Ovary (tissue), 10 donors: ENCODE measurements around the gene TNIP1. TPM values are rescaled to one million over a fixed set of nuclear protein-coding genes. Genes with fewer than 3 reads are reported as not detected.

ENCODE experiments used
- DNase-seq, 5 donors: peaks; one replicate each; pipeline ENCODE4 v3.0.0-alpha.2; 2019 to 2020
- H3K27ac ChIP-seq, 2 donors: fragments of 200-600 bp; one replicate each; pipeline versions ENCODE4 v1.5.1 to v1.8.0; 2019 to 2022
- H3K27me3 ChIP-seq: fragments of 200-600 bp; one replicate; pipeline ENCODE4 v1.8.0; 2022
- H3K36me3 ChIP-seq: fragments of 200-600 bp; sonication (generic); one replicate; pipeline ENCODE4 v1.5.1; 2019
- H3K4me1 ChIP-seq: one replicate; pipeline ENCODE4 v1.8.1; 2013; ENCODE audit warnings: mild to moderate bottlenecking, moderate library complexity; ENCODE audit not compliant: insufficient read depth
- H3K4me3 ChIP-seq: fragments of 200-600 bp; sonication (generic); one replicate; pipeline ENCODE4 v1.5.1; 2017
- H3K9me3 ChIP-seq, 2 donors: fragments of 200-600 bp in 1 of 2; sonication (generic) in 1 of 2; one replicate each; pipeline versions ENCODE4 v1.5.1 to v1.8.1; 2013 to 2019; ENCODE audit warnings: mild to moderate bottlenecking in 1 of 2, moderate library complexity in 1 of 2
- EP300 ChIP-seq: sonication (generic); formaldehyde crosslinking; IDR thresholded peaks from one replicate; pipeline ENCODE4 v1.6.1; 2017; ENCODE audit warnings: antibody characterized with exemption
- POLR2A ChIP-seq: fragments of 450-650 bp; IDR thresholded peaks from one replicate; pipeline ENCODE4 v1.6.1; 2017; ENCODE audit warnings: antibody characterized with exemption, mild to moderate bottlenecking, moderate library complexity
- WGBS, 3 donors: extraction: QIAGEN DNeasy Blood & Tissue Kit in 1 of 3; methylation state at CpG; one replicate each; pipeline versions ENCODE4 v1.1.5 to v1.1.7; 2013 to 2017; 5-methylcytosine and 5-hydroxymethylcytosine counted together
- intact Hi-C, 4 donors: fragments of 100-400 bp; cut with DNase I; formaldehyde crosslinking; loops; one replicate each; pipeline versions ENCODE4 v1.11.0 to v1.15.1; 2022 to 2023
- long read RNA-seq, 3 donors: library from polyadenylated mRNA in 2 of 3; unstranded in 2 of 3; transcript quantifications; one replicate each; pipeline ENCODE4 v2.0.0 and lab custom pipeline, GENCODE V29; 2021 to 2026
- polyA plus RNA-seq, 2 donors: library from polyadenylated mRNA; stranded (reverse); fragments of 200-250 nt in 1 of 2; fragments of 350-450 nt in 1 of 2; fragmentation: Illumina TruSeq in 1 of 2; extraction: RNeasy Lipid Tissue Mini Kit (QIAGEN cat#74804) in 1 of 2; gene quantifications; one replicate each; pipeline ENCODE4 v1.2.3, GENCODE V29; 2013 to 2014
- total RNA-seq, 7 donors: library from RNA; depleted of rRNA in 2 of 7; stranded (reverse); fragments of >200 nt in 2 of 7; fragmentation: NEBNext Ultra II Directional in 3 of 7; extraction: Animal tissue kit (Norgen Biotek cat#: 25700) in 3 of 7; gene quantifications; one replicate each; pipeline versions ENCODE4 v1.1.0 to v1.2.4, GENCODE V29; 2016 to 2023
- TF ChIP-seq, protein P1 (sequence below), 3 donors: fragments of 450-650 bp in 2 of 3; fragments of 200-600 bp in 1 of 3; IDR thresholded peaks; one replicate each; pipeline versions ENCODE4 v1.5.1 to v1.8.0; 2016 to 2022; ENCODE audit warnings: antibody characterized with exemption in 3 of 3, mild to moderate bottlenecking in 1 of 3
- donor health status: DM: no; HTN: no; CAD: no; lungs with moderate emphysema.
- donor health status: DM: no; HTN: no; CAD: no.
- donor health status: Bipolar disorder and iron deficiency.
- donor health status: DM: yes; HTN: yes; CAD: no.
- donor health status: DM: no; HTN: no; CAD: no.
- donor health status: DM: yes; HTN: yes; CAD: no.

TNIP1 gene, protein sequence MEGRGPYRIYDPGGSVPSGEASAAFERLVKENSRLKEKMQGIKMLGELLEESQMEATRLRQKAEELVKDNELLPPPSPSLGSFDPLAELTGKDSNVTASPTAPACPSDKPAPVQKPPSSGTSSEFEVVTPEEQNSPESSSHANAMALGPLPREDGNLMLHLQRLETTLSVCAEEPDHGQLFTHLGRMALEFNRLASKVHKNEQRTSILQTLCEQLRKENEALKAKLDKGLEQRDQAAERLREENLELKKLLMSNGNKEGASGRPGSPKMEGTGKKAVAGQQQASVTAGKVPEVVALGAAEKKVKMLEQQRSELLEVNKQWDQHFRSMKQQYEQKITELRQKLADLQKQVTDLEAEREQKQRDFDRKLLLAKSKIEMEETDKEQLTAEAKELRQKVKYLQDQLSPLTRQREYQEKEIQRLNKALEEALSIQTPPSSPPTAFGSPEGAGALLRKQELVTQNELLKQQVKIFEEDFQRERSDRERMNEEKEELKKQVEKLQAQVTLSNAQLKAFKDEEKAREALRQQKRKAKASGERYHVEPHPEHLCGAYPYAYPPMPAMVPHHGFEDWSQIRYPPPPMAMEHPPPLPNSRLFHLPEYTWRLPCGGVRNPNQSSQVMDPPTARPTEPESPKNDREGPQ
- total RNA-seq (10 to 100 TPM; 39.4 to 89.7 (median 69.9) TPM), polyA plus RNA-seq (10 to 100 TPM; 51.0 to 57.6 TPM)
- long read RNA-seq, donor 1, transcript TNIP1-211 (18 exons, 2,274 nt): major isoform, 33 of 85 reads
- long read RNA-seq, donor 1, transcript TNIP1-208 (17 exons, 2,680 nt): minor isoform, 6 of 85 reads
- long read RNA-seq, donor 1, partial matches to known transcripts: 17 of 85 reads
- long read RNA-seq, donor 1, other reads (novel, unspliced or antisense): 19 of 85 reads
- long read RNA-seq, donor 2, partial matches to known transcripts: 0 of 7 reads
- long read RNA-seq, donor 2, other reads (novel, unspliced or antisense): 0 of 7 reads
- long read RNA-seq, donor 3, transcript TNIP1-211 (18 exons, 2,274 nt): major isoform, 60 of 113 reads
- long read RNA-seq, donor 3, transcript TNIP1-205 (18 exons, 2,200 nt): minor isoform, 11 of 113 reads
- long read RNA-seq, donor 3, transcript TNIP1-208 (17 exons, 2,680 nt): minor isoform, 5 of 113 reads
- long read RNA-seq, donor 3, partial matches to known transcripts: 10 of 113 reads
- long read RNA-seq, donor 3, other reads (novel, unspliced or antisense): 24 of 113 reads

DNA sequence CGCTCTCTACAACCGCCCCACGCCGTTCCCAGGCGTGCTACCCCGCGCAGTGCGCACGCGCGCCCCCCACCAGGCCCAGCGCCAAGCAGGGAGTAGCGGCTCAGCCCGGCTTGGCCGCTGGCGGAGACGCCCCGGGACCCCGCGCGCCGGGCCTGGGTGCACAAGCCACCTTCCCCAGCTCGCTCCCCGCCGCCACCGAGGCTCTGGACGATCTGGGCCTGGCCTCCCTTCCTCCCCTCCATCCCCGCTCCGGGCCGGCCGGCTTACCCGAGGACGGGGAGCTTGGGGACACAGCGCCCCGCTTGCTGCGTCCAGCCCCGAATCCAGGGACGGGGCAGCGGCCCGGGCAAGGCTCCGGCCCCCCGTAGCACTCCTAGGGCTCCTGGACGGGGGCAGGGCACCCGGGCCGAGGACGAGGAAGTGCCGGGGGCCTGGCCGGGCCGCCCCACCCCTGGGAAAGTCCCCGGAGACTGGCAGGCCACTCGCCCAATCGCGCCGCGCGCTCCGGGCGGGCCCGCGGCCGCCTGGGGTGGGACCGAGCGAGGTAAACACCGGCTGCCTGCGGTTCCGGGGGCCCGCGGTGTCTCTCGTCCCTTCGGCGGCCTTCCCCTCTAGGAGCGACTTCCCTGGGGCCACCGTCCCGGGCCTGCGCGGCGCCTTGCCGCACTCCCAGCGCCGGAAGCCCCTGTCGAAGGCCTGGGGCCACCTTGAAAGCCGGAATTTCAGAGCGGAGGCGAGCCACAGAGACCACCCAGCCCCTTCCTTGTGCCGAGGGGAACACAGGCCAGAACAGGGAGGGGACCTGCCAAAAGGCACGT lies at the start of gene TNIP1:
Gene TNIP1 (minus strand): TSS at position 422 of the 818 bp plus-strand sequence. CDS start 15,939 bp downstream, outside the sequence.
- no peaks in the 10 kb centered on the region for H3K9me3 ChIP-seq
- intact Hi-C loops: no loop called here
- peaks cover 8% of the 10 kb centered on the region for H3K4me1 ChIP-seq
- no peaks in the 10 kb centered on the region for H3K36me3 ChIP-seq
- peak within 1 kb of the TSS; percentile 92 to 98 for H3K27ac ChIP-seq
- no peaks in the 10 kb centered on the region for H3K27me3 ChIP-seq
- WGBS, 3 donors: 0 to 1% (median 0%) methylated on average over 28 to 86 of the region's 86 CpGs
- peak; percentile 93 to 96 (median 95) for DNase-seq
- TF ChIP-seq, protein P1, sequence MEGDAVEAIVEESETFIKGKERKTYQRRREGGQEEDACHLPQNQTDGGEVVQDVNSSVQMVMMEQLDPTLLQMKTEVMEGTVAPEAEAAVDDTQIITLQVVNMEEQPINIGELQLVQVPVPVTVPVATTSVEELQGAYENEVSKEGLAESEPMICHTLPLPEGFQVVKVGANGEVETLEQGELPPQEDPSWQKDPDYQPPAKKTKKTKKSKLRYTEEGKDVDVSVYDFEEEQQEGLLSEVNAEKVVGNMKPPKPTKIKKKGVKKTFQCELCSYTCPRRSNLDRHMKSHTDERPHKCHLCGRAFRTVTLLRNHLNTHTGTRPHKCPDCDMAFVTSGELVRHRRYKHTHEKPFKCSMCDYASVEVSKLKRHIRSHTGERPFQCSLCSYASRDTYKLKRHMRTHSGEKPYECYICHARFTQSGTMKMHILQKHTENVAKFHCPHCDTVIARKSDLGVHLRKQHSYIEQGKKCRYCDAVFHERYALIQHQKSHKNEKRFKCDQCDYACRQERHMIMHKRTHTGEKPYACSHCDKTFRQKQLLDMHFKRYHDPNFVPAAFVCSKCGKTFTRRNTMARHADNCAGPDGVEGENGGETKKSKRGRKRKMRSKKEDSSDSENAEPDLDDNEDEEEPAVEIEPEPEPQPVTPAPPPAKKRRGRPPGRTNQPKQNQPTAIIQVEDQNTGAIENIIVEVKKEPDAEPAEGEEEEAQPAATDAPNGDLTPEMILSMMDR (IDR thresholded peaks at IDR 0.05): peak in 1 of 3 donors; percentile 17
- TF ChIP-seq EP300 (no peak), POLR2A (peak; percentile 92)
- H3K4me3 ChIP-seq: peak within 1 kb of the TSS; percentile 94

DNA sequence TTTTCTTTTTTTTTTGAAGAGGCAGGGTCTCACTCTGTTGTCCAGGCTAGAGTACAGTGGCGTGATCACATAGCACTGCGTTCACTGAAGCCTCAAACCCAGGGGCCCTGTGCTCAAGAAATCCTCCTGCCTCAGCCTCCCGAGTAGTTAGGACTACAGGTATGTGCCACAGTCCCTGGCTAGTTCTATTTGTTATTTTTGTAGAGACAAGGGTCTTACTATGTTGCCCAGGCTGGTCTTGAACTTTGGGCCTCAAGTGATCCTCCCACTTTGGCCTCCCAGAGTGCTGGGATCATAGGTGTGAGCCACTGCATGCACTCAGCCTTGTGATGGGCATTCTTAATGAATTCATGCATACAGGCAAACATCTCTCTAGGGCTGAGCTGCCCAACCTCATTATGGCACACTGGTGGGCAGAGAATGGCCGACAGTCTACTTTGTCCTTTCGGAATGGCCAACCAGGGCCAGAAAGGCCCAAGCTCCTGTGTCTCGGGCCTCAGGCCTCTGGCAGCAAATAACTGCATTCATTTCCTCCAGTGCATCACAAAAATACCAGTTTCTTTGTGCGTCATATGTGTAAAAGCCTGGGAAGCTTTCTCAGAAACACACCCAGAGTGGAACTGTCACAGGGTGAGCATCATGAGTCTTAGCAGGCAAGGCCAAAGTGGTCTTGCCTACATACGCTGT lies 49.5 kb upstream of the TNIP1 start:
- intact Hi-C loops: no loop called here
- H3K27me3 ChIP-seq: no peaks in the 10 kb centered on the region
- 90 to 95% (median 92%) methylated on average over 8 of the region's 8 CpGs for WGBS, 3 donors
- H3K4me1 ChIP-seq: no peaks in the 10 kb centered on the region
- DNase-seq: no peak
- no peaks in the 10 kb centered on the region for H3K9me3 ChIP-seq
- H3K27ac ChIP-seq: no peak overlapping the region
- no peak overlapping the region for H3K4me3 ChIP-seq
- no peaks in the 10 kb centered on the region for H3K36me3 ChIP-seq
- TF ChIP-seq POLR2A: no peak
- TF ChIP-seq EP300: no peak

DNA sequence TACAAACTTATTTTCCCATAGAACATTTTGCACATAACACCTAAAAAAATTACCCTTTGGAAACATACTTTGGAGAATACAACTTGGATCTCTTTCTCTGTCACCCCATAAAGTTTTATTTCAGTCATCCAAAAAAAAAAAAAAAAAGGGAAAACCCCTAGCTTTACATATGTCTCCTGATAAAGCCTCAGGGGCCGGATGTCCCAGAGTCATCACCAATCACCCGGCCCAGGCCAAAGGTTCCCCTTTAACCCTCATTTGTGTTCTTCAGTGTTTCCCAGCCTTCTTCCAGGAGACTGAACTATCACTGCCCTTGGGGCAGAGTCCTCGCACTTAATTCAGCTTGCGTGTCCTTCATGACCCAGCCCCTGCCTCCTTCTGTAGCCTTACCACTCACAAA lies 48.0 kb upstream of the TNIP1 start:
- TF ChIP-seq, protein P1 (IDR thresholded peaks at IDR 0.05): no peak
- TF ChIP-seq POLR2A: no peak
- no peak for TF ChIP-seq EP300
- Histone ChIP-seq H3K4me1 (no peaks in the 10 kb centered on the region), H3K36me3 (no peaks in the 10 kb centered on the region), H3K9me3 (no peaks in the 10 kb centered on the region), H3K27me3 (no peaks in the 10 kb centered on the region), H3K27ac (no peak overlapping the region), H3K4me3 (no peak overlapping the region)
- no peak for DNase-seq
- intact Hi-C loops: loop anchor here in 3 of 4 donors (5.0 to 10.0 kb wide), 3 partner anchors 33 to 106 kb away; partner anchors contain the start of gene CCDC69 (in 1 of the 3)
- 73 to 81% (median 75%) methylated on average over 4 of the region's 4 CpGs for WGBS, 3 donors

DNA sequence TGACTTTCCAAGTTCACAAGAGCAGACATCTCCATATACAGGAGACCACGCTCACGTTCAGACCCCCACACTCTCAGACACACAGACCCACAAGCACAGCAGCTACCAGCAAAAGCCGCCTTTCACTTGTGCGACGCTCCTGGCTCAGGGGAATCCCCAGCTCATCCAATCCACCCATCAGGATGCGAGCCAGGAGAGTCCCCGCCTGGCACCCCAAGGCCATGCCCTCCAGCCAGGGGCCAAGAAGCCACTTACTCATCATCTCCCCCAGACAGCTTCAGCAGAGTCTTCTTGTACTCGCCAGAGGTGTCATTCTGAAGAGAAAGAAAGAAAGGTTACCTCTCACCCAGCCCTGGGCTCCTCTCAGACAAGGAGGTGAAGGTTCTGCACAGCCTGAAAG lies 47.1 kb upstream of the TNIP1 start:
- WGBS, 3 donors: 76 to 86% (median 79%) methylated on average over 8 of the region's 8 CpGs
- no peak for TF ChIP-seq EP300
- H3K9me3 ChIP-seq: no peaks in the 10 kb centered on the region
- DNase-seq: no peak
- no peaks in the 10 kb centered on the region for H3K4me1 ChIP-seq
- H3K27me3 ChIP-seq: no peaks in the 10 kb centered on the region
- no peak overlapping the region for H3K4me3 ChIP-seq
- intact Hi-C loops: loop anchor here (2.0 to 10.0 kb wide), 4 partner anchors 34 to 107 kb away; partner anchors contain the start of gene CCDC69 (in 1 of the 4)
- H3K36me3 ChIP-seq: no peaks in the 10 kb centered on the region
- H3K27ac ChIP-seq: no peak overlapping the region
